Cardiac muscle cell (in vitro differentiated cells and primary cell): Measurements from ENCODE around the gene DIAPH1. TPM values are rescaled to one million over a fixed set of nuclear protein-coding genes. Genes with fewer than 3 reads are reported as not detected.

ENCODE experiments used
- DNase-seq, 2 donors: peaks; one replicate each; pipeline versions ENCODE4 v3.0.0 to v3.0.0-alpha.2; 2010 to 2017; ENCODE audit warnings: low read depth in 1 of 2, low spot score in 1 of 2
- H3K27ac ChIP-seq: fragments of 200-600 bp; sonication (generic); 2 replicates; pipeline ENCODE4 v1.5.1; 2016
- H3K27me3 ChIP-seq: fragments of 200-600 bp; sonication (generic); 2 replicates; pipeline ENCODE4 v1.6.0; 2016; ENCODE audit warnings: control low read depth
- H3K36me3 ChIP-seq: fragments of 200-600 bp; sonication (generic); 2 replicates; pipeline ENCODE4 v1.5.1; 2016; ENCODE audit warnings: control low read depth
- H3K4me1 ChIP-seq: fragments of 200-600 bp; sonication (generic); 2 replicates; pipeline ENCODE4 v1.8.1; 2017; ENCODE audit warnings: low read depth, mild to moderate bottlenecking, mixed run types
- H3K4me3 ChIP-seq: fragments of 200-600 bp; sonication (generic); 2 replicates; pipeline ENCODE4 v1.5.1; 2016; ENCODE audit warnings: mild to moderate bottlenecking
- H3K9me3 ChIP-seq: fragments of 200-600 bp; sonication (generic); 2 replicates; pipeline ENCODE4 v1.5.1; 2017; ENCODE audit warnings: low read depth, mild to moderate bottlenecking, control low read depth
- polyA plus RNA-seq: library from polyadenylated mRNA; unstranded; fragments of >200 nt; fragmentation: Nextera tagmentation; extraction: Ambion mirVana; gene quantifications from 2 replicates; pipeline ENCODE4 v1.2.1, GENCODE V29; 2016
- total RNA-seq: library from RNA; depleted of rRNA; stranded (reverse); fragments of >200 nt; gene quantifications from 2 replicates; pipeline ENCODE4 v1.2.3, GENCODE V29; 2016
- TF ChIP-seq, protein P1 (sequence below): IDR thresholded peaks from 2 replicates; pipeline ENCODE4 v1.5.1; 2012; ENCODE audit warnings: low read depth, mild to moderate bottlenecking, low read length

DIAPH1 gene
- total and polyA plus RNA-seq, 2 experiments from 2014 or later, result 24.0 to 24.4 TPM

GRCh38 chr5:141543053-141543452 lies 75.7 kb downstream of the DIAPH1 start:
- Histone ChIP-seq H3K36me3 (no peaks in the 10 kb centered on the region), H3K4me1 (no peaks in the 10 kb centered on the region), H3K27me3 (no peaks in the 10 kb centered on the region), H3K27ac (no peak overlapping the region), H3K9me3 (no peaks in the 10 kb centered on the region), H3K4me3 (no peak overlapping the region)
- TF ChIP-seq, protein P1, sequence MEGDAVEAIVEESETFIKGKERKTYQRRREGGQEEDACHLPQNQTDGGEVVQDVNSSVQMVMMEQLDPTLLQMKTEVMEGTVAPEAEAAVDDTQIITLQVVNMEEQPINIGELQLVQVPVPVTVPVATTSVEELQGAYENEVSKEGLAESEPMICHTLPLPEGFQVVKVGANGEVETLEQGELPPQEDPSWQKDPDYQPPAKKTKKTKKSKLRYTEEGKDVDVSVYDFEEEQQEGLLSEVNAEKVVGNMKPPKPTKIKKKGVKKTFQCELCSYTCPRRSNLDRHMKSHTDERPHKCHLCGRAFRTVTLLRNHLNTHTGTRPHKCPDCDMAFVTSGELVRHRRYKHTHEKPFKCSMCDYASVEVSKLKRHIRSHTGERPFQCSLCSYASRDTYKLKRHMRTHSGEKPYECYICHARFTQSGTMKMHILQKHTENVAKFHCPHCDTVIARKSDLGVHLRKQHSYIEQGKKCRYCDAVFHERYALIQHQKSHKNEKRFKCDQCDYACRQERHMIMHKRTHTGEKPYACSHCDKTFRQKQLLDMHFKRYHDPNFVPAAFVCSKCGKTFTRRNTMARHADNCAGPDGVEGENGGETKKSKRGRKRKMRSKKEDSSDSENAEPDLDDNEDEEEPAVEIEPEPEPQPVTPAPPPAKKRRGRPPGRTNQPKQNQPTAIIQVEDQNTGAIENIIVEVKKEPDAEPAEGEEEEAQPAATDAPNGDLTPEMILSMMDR, result no peak
- no peak for DNase-seq

DNA sequence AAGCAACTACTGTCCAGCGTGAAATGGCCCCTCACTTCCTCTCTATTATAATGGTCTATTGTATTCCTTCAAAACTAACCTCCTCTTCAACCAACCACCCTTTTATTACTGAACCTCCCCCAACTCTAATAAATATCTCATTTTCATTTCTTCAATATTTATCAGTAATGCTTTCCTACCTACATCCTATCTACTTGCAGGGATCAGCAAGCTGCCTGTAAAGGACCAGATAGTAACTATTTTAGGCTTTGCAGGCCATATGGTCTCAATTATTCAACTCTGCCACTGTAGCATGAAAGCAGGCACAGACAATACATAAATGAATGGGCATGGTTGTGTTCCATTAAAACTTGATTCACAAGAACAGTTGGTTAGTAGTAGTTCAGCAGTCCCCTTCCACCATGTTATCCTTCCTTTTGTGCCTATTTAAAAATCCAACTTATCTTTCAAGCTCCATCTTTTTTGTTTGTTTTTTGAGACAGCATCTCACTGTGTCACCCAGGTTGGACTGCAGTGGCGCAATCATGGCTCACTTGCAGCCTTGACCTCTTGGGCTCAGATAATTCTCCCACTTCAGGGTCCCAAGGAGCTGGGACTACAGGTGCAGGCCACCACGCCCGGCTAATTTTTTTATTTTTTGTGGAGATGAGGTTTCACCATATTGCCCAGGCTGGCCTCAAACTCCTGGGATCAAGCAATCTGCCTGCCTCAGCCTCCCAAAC lies 84.1 kb downstream of the DIAPH1 start:
- TF ChIP-seq, protein P1, result no peak
- Histone ChIP-seq H3K9me3 (no peaks in the 10 kb centered on the region), H3K4me3 (no peak overlapping the region), H3K27ac (no peak overlapping the region), H3K4me1 (peaks cover 6% of the 10 kb centered on the region), H3K36me3 (peaks cover 15% of the 10 kb centered on the region), H3K27me3 (no peaks in the 10 kb centered on the region)
- DNase-seq, result no peak

GRCh38 chr5:141533897-141534296 lies 84.9 kb downstream of the DIAPH1 start:
- TF ChIP-seq, protein P1, result no peak
- Histone ChIP-seq H3K36me3 (peaks cover 15% of the 10 kb centered on the region), H3K9me3 (no peaks in the 10 kb centered on the region), H3K27ac (no peak overlapping the region), H3K4me1 (peaks cover 6% of the 10 kb centered on the region), H3K4me3 (no peak overlapping the region), H3K27me3 (no peaks in the 10 kb centered on the region)
- no peak for DNase-seq

DNA sequence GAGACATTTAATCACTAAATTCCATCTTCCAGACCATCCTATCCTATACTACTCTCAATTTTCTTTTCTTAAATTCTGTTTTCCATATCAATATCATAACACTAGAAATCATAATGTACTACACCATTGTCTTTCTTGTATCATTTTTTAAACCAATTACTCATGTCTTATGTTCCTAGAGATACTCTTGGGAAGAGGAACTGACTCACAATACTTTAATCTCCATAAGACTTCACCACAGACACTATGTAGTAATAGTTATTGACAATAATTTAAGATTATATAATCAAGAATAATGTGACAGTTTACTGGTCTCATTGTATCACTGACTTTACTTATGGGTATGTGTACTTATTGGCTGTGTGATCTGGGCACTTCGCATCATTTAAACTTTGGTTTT lies 86.1 kb downstream of the DIAPH1 start:
- no peak overlapping the region for H3K27ac ChIP-seq
- no peak overlapping the region for H3K4me3 ChIP-seq
- DNase-seq, result no peak
- peaks cover 6% of the 10 kb centered on the region for H3K4me1 ChIP-seq
- no peaks in the 10 kb centered on the region for H3K9me3 ChIP-seq
- no peaks in the 10 kb centered on the region for H3K27me3 ChIP-seq
- TF ChIP-seq, protein P1, result no peak
- H3K36me3 ChIP-seq, result peaks cover 20% of the 10 kb centered on the region

DNA sequence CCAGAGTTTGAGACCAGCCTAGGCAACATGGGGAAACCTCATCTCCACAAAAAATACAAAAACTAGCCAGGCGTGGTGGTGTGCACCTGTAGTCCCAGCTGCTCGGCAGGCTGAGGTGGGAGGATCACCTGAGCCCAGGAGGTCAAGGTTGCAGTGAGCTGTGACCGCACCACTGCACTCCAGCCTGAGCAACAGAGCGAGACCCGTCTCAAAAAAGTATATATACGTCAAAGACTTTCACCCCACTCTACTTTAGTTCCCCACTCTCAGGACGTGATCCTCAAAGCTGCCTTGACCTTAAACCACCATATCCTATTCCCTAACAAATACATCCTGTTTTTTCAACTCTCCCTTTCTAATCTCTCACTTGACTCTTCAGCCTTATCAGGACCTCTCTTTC lies 88.9 kb downstream of the DIAPH1 start:
- H3K4me1 ChIP-seq, result peaks cover 6% of the 10 kb centered on the region

More for the DNA sequence above, 88.9 kb downstream of the DIAPH1 start:
- H3K36me3 ChIP-seq, result peaks cover 26% of the 10 kb centered on the region
- DNase-seq, result no peak
- H3K9me3 ChIP-seq, result no peaks in the 10 kb centered on the region
- H3K27ac ChIP-seq, result no peak overlapping the region
- H3K27me3 ChIP-seq, result no peaks in the 10 kb centered on the region
- no peak overlapping the region for H3K4me3 ChIP-seq
- TF ChIP-seq, protein P1, result no peak
